ENCODE measurements around the gene CLDND2. TPM values are rescaled to one million over a fixed set of nuclear protein-coding genes. Genes with fewer than 3 reads are reported as not detected.

The CLDND2 gene
- total RNA-seq, 1 experiment from 2014 or later: not detected

- peaks cover 22% of the 10 kb centered on the region in 2 experiments for H3K9me3 Mint-ChIP-seq
- H3K56ac ChIP-seq (ENCODE audit: insufficient read length, low read depth, low read length): no peak overlapping the region
- H4K5ac ChIP-seq (ENCODE audit: insufficient read length, low read depth, low read length): no peak overlapping the region
- no peak overlapping the region for H4K91ac ChIP-seq (ENCODE audit: insufficient read length, low read depth, low read length)
- H3K9ac ChIP-seq (ENCODE audit: extremely low read depth, insufficient read length, low read length): no peak overlapping the region
- H2AFZ ChIP-seq (ENCODE audit: low read length): no peak overlapping the region
- H3K4me1 Mint-ChIP-seq: peaks cover 5 to 8% of the 10 kb centered on the region in 2 experiments
- no CpG with 5 or more reads among the region's 2 CpGs for WGBS (ENCODE audit: extremely low coverage, insufficient read length, low lambda C conversion rate)
- no peaks in the 10 kb centered on the region; the same call in 1 of the 2 replicates for H3K4me1 ChIP-seq (ENCODE audit: insufficient read depth, low read length)
- H3K79me1 ChIP-seq (ENCODE audit: insufficient read depth, low read depth, low read length, poor library complexity, severe bottlenecking): no peaks in the 10 kb centered on the region
- H3K4me2 ChIP-seq (ENCODE audit: insufficient read depth, insufficient read length, low read length): no peak overlapping the region
- no peak overlapping the region for H2BK5ac ChIP-seq (ENCODE audit: insufficient read length, low read length)
- H3K9me3 ChIP-seq (ENCODE audit: control insufficient read depth, low read depth, low read length): peaks cover 10% of the 10 kb centered on the region
- H3K27me3 ChIP-seq (ENCODE audit: insufficient read depth, low read length): no peaks in the 10 kb centered on the region
- TF ChIP-seq CTCF (conservative IDR thresholded peaks at IDR 0.05): no peak
- no peak overlapping the region for H2AK5ac ChIP-seq (ENCODE audit: insufficient read length, low read length)
- H2BK15ac ChIP-seq (ENCODE audit: low read depth, low read length): no peak overlapping the region
- peaks cover 0 to 13% (median 2%) of the 10 kb centered on the region in 3 experiments; a peak in 2 of 7 replicates for H3K36me3 Mint-ChIP-seq (ENCODE audit: insufficient read depth in 1 of 3, low read depth in 3 of 3)
- no peak overlapping the region for H2BK20ac ChIP-seq (ENCODE audit: low read depth, low read length, poor library complexity, severe bottlenecking)
- H3K23me2 ChIP-seq (ENCODE audit: insufficient read length, low read depth, low read length, poor library complexity, severe bottlenecking): peaks cover 2% of the 10 kb centered on the region
- no peaks in the 10 kb centered on the region for H3K79me2 ChIP-seq (ENCODE audit: insufficient read depth, low read length)
- H4K20me1 ChIP-seq (ENCODE audit: control insufficient read depth, insufficient read depth, insufficient read length): no peaks in the 10 kb centered on the region
- no peak overlapping the region for H3K4ac ChIP-seq (ENCODE audit: low read depth, low read length)
- H4K8ac ChIP-seq (replicated peaks; ENCODE audit: insufficient read length, low read depth, low read length): no peak overlapping the region
- peaks cover 17% of the 10 kb centered on the region for H3K27me3 Mint-ChIP-seq (ENCODE audit: low read depth)
- no peak overlapping the region for H3T11ph ChIP-seq (ENCODE audit: low read length)
- H3K23ac ChIP-seq (ENCODE audit: insufficient read length, low read depth, low read length): no peak overlapping the region
- no peak overlapping the region for H2BK12ac ChIP-seq (ENCODE audit: insufficient read length, low read depth, low read length)
- H2BK120ac ChIP-seq (ENCODE audit: low read depth, low read length, poor library complexity, severe bottlenecking): no peak overlapping the region
- no peak overlapping the region for H3K4me3 Mint-ChIP-seq
- H3K18ac ChIP-seq (ENCODE audit: insufficient read length, low read depth, low read length): no peak overlapping the region
- H3K14ac ChIP-seq (ENCODE audit: insufficient read depth, low read length): no peak overlapping the region
- no peak overlapping the region for H3K27ac Mint-ChIP-seq
- no peak for DNase-seq
- no peak overlapping the region for H3K27ac ChIP-seq (ENCODE audit: insufficient read length, low read depth, low read length)
Observed at GRCh38 chr19:51377422-51377821, 8.6 kb upstream of the CLDND2 start.

All from H9 (cell line).